Measurements from ENCODE around the gene SRGAP3. TPM values are rescaled to one million over a fixed set of nuclear protein-coding genes. Genes with fewer than 3 reads are reported as not detected.

Gene SRGAP3
- total and polyA plus RNA-seq, 2 experiments from 2014 or later: 7.4 to 8.3 TPM

DNA sequence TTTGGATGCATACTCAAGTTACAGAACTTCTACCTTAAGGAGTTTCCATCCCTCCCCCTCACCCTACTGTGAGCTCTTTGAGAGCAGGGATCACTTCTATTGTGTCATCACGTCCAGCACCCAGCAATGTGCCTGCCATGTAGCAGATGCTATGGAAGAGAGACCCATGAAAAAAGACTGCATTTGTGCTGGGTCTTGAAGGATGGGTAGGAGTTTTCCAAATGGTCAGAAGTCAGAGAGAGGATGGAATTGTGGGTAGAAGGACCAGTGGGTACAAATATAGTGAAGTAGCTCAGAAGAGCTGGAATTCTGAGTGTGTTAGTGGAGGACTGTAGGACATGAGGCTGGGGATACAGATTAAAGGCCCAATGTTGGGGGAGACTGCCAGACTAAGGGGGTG is 141.7 kb downstream of the SRGAP3 start:
- Histone ChIP-seq H3K4me2 (no peak overlapping the region), H3K9me2 (replicated peaks; ENCODE audit: insufficient read depth) (no peaks in the 10 kb centered on the region), H4K20me1 (ENCODE audit: insufficient read depth, poor library complexity, severe bottlenecking) (no peaks in the 10 kb centered on the region), H3K4me1 (ENCODE audit: insufficient read depth) (no peaks in the 10 kb centered on the region), H2AFZ (no peak overlapping the region), H3K36me3 (replicated peaks; ENCODE audit: insufficient read depth, low read depth) (no peaks in the 10 kb centered on the region), H3K4me3 (no peak overlapping the region), H3K79me2 (no peaks in the 10 kb centered on the region), H3K9me3 (ENCODE audit: low read depth) (no peaks in the 10 kb centered on the region), H3K27me3 (no peaks in the 10 kb centered on the region), H3K27ac (no peak overlapping the region)
- TF ChIP-seq EZH2 (IDR thresholded peaks at IDR 0.05; ENCODE audit: borderline replicate concordance) (no peak), EZH2phosphoT487 (IDR thresholded peaks at IDR 0.05; ENCODE audit: low read depth, severe bottlenecking, unreplicated experiment) (no peak)
- TF ChIP-seq, protein P1, sequence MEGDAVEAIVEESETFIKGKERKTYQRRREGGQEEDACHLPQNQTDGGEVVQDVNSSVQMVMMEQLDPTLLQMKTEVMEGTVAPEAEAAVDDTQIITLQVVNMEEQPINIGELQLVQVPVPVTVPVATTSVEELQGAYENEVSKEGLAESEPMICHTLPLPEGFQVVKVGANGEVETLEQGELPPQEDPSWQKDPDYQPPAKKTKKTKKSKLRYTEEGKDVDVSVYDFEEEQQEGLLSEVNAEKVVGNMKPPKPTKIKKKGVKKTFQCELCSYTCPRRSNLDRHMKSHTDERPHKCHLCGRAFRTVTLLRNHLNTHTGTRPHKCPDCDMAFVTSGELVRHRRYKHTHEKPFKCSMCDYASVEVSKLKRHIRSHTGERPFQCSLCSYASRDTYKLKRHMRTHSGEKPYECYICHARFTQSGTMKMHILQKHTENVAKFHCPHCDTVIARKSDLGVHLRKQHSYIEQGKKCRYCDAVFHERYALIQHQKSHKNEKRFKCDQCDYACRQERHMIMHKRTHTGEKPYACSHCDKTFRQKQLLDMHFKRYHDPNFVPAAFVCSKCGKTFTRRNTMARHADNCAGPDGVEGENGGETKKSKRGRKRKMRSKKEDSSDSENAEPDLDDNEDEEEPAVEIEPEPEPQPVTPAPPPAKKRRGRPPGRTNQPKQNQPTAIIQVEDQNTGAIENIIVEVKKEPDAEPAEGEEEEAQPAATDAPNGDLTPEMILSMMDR (IDR thresholded peaks at IDR 0.05; ENCODE audit: poor library complexity): no peak
- 86% methylated on average over 1 of the region's 1 CpG for WGBS (ENCODE audit: low lambda C conversion rate, missing lambda C conversion rate)
- no peak for DNase-seq (ENCODE audit: low spot score)

DNA sequence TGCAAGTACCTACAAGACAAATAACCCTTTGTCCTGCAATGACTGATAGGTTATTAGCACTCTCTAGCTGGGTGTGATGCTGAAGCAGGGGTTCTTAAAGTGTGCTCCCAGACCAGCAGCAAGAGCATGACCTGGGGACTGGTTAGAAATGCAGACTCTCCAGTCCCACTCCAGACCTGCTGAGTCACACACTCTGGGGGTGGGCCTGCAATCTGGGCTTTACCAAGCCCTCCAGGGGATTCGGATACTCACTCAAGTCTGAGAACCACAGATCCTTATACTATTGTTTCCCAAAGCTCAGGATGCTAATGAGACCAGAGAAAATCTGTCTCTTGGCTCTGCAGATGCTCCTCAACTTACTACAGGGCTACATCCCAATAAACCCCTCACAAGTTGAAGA is 144.0 kb downstream of the SRGAP3 start:
- H3K4me2 ChIP-seq: no peak overlapping the region
- no peaks in the 10 kb centered on the region for H3K9me2 ChIP-seq (replicated peaks; ENCODE audit: insufficient read depth)
- no peak overlapping the region for H2AFZ ChIP-seq
- DNase-seq (ENCODE audit: low spot score): no peak
- no peaks in the 10 kb centered on the region for H3K27me3 ChIP-seq
- H3K79me2 ChIP-seq: no peaks in the 10 kb centered on the region
- H3K4me3 ChIP-seq: no peak overlapping the region
- H3K4me1 ChIP-seq (ENCODE audit: insufficient read depth): no peaks in the 10 kb centered on the region
- H3K36me3 ChIP-seq (replicated peaks; ENCODE audit: insufficient read depth, low read depth): no peaks in the 10 kb centered on the region
- whole genome bisulfite sequencing (ENCODE audit: low lambda C conversion rate, missing lambda C conversion rate): 38% methylated on average over 1 of the region's 1 CpG
- H3K27ac ChIP-seq: no peak overlapping the region
- H3K9me3 ChIP-seq (ENCODE audit: low read depth): no peaks in the 10 kb centered on the region
- H4K20me1 ChIP-seq (ENCODE audit: insufficient read depth, poor library complexity, severe bottlenecking): no peaks in the 10 kb centered on the region
- TF ChIP-seq, protein P1 (IDR thresholded peaks at IDR 0.05; ENCODE audit: poor library complexity): no peak
- TF ChIP-seq EZH2phosphoT487 (IDR thresholded peaks at IDR 0.05; ENCODE audit: low read depth, severe bottlenecking, unreplicated experiment): no peak
- no peak for TF ChIP-seq EZH2 (IDR thresholded peaks at IDR 0.05; ENCODE audit: borderline replicate concordance)

DNA sequence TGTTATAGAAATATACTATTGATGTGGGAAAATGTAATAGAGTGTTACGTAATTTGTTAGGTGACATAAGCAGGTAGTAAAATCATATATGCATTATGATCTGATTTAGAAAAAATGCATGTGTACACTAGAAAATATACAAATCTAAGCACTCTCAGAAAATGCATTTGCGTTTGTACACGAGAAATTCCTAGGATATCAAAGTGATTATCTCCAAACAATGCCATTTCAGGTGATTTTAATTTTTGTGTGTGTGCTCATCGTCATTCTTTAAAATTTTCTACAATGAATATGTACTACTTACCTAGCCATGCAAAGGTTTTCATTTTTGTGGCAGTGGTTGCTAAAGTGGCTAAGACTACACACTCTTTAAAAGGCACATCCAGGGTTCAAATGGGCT is 145.3 kb downstream of the SRGAP3 start:
- no peak overlapping the region for H2AFZ ChIP-seq
- H3K36me3 ChIP-seq (replicated peaks; ENCODE audit: insufficient read depth, low read depth): no peaks in the 10 kb centered on the region
- H3K9me3 ChIP-seq (ENCODE audit: low read depth): no peaks in the 10 kb centered on the region
- H4K20me1 ChIP-seq (ENCODE audit: insufficient read depth, poor library complexity, severe bottlenecking): no peaks in the 10 kb centered on the region
- no peak overlapping the region for H3K4me2 ChIP-seq
- no peak for DNase-seq (ENCODE audit: low spot score)
- no peak overlapping the region for H3K4me3 ChIP-seq
- 92% methylated on average over 4 of the region's 4 CpGs for WGBS (ENCODE audit: low lambda C conversion rate, missing lambda C conversion rate)
- TF ChIP-seq EZH2 (IDR thresholded peaks at IDR 0.05; ENCODE audit: borderline replicate concordance) (no peak), EZH2phosphoT487 (IDR thresholded peaks at IDR 0.05; ENCODE audit: low read depth, severe bottlenecking, unreplicated experiment) (no peak)
- TF ChIP-seq, protein P1 (IDR thresholded peaks at IDR 0.05; ENCODE audit: poor library complexity): no peak
- H3K27ac ChIP-seq: no peak overlapping the region
- peaks cover 1% of the 10 kb centered on the region for H3K4me1 ChIP-seq (ENCODE audit: insufficient read depth)
- H3K9me2 ChIP-seq (replicated peaks; ENCODE audit: insufficient read depth): no peaks in the 10 kb centered on the region
- no peaks in the 10 kb centered on the region for H3K79me2 ChIP-seq
- H3K27me3 ChIP-seq: no peaks in the 10 kb centered on the region

All from hepatocyte (in vitro differentiated cells).